ENCODE data around the gene ZNF442.
"Not testable (repeated sequence)": the region's sequence is repeated elsewhere in the genome, so short reads cannot be mapped to it uniquely, and the experiment has no call there.

ZNF442 gene

GRCh38 chr19:12365236-12366162 lies at the start of gene ZNF442:
ZNF442 (minus strand) TSS chr19:12365683; CDS start chr19:12363631, 2,052 bp downstream.
- peak; percentile 87 for DNase-seq

- DNase-seq, result no peak
Observed at GRCh38 chr19:12411893-12412292, 46.4 kb upstream of the ZNF442 start.

DNA sequence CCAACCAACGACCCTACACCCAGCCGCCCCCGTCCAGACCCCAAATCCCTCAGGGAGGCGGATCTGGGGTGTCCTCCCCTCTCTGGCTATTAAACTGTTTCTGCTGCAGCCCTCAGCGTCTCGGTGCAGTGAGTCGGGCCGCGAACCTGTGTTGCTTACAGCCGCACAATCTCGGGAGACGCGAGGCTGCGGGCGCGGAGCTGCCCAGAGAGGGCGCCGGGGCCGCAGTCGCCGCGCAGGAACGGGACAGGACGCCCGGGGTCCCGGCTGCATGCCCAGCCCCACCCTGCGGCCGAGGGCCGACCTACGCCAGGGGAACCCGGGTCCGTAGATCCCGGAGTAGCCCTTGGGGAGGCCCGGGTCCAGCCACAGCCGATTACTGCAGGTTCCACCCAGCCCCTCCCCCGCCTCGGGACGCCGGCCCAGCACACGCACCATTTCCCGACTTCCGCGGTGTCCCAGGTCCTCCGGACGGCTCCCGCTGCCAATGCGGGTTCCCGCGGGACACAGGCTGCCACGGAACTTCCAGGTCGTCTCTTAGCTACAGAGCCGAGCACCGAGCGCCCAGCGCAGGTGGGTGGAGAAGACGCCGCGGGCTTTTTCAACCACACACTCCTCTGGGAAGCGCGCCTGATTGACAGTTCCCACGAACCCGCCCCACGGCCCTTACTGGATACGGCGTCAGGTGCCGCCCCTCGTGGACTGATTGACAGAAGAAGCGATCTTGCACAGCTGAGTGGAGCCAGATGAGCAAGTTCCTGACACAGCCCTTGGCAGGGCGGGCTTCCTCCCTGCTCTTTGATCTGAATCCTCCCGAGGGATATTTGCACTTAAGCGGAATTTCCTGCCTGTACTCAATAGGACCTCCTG lies 35.4 kb upstream of the ZNF442 start, which contains the start of gene ZNF799:
ZNF799 (minus strand) TSS at position 639 of the 870 bp plus-strand sequence; CDS start at position 438, 201 bp downstream.
- peak; percentile 84 for DNase-seq

DNA sequence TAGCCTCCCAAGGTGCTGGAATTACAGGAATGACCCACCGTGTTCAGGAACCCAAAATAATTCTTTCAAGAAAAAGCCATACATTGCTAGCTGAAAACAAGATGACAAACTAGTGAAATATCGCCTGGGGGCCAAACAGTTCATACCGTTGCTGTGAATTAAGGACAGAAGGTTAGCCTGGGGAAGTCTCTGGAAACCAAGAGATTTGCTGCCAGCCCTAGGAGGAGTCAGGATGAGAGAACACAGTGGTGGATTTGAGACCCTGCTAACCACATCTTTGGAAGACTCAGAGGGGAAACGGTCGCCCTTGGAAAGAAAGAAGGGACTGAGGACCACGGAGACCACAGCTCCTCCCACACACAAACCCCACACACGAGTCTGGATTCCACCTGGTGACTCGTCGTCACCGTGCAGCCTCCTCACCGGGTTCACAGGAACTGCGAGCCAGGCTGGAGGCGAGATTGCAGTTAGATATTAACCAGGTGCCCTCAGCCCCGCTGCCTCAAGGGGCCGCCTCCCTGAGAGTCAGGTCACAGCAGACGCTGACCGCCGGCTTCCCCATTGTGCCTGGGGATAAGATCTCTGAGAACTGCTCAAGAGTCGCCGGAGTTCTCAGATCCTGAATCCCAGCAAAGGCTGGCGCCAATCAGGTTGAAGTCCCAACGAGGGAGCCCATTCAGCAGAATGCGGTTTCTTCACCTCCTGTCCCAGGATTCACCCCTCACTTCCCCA lies 34.6 kb upstream of the ZNF442 start:
- not testable (repeated sequence) for DNase-seq

- DNase-seq, result not testable (repeated sequence)
Observed at GRCh38 chr19:12391148-12391547, 25.7 kb upstream of the ZNF442 start.

GRCh38 chr19:12386365-12386764 lies 20.9 kb upstream of the ZNF442 start:
- not testable (repeated sequence) for DNase-seq

- DNase-seq, result no peak
Observed at GRCh38 chr19:12380444-12380737, 14.9 kb upstream of the ZNF442 start.

GRCh38 chr19:12379732-12380443 lies 14.4 kb upstream of the ZNF442 start:
- DNase-seq, result no peak

GRCh38 chr19:12374026-12374425 lies 8.5 kb upstream of the ZNF442 start:
- no peak for DNase-seq

DNA sequence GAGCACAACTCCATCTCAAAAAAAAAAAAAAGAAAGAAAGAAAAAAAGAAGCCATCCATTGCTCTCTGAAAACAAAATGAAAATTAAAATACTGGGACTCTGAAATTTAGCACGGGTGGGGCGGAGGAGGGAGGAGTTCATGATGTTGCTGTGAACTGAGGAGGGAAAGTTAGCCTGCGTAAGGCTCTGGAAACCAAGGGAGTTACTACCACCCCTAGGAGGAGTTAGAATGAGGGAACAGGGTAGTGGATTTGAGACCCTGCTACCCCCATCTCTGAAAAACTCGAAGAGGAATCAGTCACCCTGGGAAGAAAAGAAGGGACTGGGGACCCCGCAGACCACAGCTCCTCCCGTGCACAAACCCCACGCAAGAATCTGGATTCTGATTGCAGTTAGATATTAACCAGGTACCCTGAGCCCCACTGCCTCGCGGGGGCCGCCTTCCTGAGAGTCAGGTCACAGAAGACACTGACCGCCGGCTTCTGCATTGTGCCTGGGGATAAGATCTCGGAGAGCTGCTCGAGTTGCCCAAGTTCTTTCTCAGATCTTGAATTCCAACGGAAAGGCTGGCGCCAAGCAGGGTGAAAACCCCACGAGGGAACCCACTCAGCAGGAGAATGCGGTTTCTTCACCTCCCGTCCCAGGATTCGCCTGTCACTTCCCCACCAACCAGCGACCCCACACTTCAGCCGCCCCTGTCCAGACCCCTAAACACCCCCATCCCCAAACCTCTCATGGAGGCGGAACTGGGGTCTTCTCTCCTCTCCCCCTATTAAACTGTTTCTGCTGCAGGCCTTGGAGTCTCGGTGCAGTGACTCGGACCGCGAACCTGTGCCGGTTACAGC lies 870 bp downstream of the ZNF442 start:
- DNase-seq, result no peak

- not testable (repeated sequence) for DNase-seq
Observed at GRCh38 chr19:12362236-12362635, 3.2 kb downstream of the ZNF442 start.

DNA sequence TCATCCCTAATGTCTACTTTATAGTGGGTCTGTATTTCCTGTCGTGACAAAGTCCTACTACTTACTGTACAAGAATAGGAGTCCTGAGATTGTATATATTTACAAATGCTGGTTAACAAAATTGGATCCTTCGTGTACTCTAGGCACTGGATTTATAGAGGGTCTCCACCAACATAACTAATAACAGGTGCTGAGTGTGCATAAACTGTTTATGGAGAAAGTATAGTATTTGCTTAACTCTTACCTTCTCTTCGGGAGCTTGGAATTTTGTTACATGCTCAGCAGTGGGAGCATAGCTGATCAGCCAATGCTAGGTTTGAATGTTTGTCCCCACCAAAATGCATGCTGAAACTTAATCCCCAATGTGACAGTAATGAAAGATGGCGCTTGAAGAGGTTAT lies 12.1 kb downstream of the ZNF442 start:
- no peak for DNase-seq

GRCh38 chr19:12350890-12351197 lies 14.6 kb downstream of the ZNF442 start:
- no peak for DNase-seq

- no peak for DNase-seq
Observed at GRCh38 chr19:12350185-12350889, 15.1 kb downstream of the ZNF442 start.

DNA sequence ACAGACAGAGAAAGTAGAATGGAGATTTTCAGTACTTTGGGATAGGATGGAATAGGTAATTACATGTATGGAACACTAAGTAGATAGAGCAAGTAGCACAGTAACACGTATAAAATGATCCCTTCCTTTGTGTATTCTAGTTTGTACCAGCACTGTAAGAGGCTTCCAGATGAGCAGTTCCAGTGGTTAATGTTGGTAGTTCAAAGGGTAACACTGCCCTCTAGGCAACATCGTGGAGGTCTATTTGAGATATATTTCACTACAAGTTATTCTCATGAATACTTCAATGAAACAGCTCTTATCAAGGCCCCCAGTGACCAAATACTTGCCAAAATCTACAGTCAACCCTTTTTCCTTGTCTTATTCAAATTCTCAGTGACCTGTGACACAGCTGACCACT lies 18.6 kb downstream of the ZNF442 start:
- DNase-seq, result no peak

DNA sequence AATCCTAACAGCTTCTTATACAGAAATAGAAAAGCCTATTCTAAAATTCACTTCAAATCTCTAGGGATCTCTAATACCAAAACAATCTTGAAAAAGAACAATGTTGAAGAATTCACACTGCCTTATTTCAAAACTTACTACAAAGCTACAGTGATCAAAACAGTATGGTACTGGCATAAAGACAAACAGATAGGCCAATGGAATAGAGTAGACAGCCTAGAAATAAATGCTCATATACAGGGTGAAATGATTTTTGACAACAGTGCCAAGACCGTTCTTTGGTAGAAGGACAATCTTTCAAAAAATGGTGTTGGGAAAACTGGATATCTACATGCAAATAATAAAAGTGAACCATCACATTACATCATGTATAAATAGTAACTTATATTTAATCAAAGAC lies 20.3 kb downstream of the ZNF442 start:
- DNase-seq, result no peak

- DNase-seq, result peak; percentile 97
Observed at GRCh38 chr19:12333162-12334159, 32.0 kb downstream of the ZNF442 start, which contains the start of gene ZNF563. ZNF563 (minus strand) TSS chr19:12333633; CDS start chr19:12333482, 151 bp downstream.

DNA sequence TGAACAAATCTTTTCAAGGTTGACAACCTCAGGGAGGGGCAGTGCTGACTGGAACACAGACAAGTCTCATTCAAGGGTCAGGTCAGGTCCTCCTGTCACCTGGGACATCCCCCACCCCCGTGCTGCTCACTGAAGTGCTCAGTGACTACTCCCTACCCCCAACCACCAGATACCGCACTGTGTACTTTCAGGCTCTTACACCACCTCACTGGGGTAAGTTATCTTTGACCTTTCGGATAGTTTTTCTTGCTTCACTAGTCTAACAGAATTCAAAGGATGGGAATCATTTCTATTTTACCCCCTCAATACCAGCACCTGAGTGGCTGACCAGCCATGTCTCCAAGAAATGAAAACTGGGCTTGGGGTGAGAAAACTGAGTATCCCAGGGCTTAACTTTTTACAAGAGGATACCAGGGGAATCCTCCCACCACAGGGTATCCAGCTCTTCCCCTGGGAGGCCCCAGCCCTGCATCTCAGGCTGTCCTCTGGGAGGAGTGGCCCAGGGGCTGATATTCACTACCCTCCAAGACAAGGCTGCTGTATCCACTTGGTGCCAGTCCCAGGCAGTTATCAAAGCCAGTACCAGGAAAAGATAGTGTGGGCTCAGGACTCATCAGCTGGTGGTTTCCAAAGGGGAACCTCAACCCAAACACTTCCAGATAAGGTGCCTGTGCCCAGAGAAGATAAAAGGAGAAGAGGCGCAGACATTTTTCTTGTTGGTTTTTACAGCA lies 34.1 kb downstream of the ZNF442 start:
- peak; percentile 73 for DNase-seq

DNA sequence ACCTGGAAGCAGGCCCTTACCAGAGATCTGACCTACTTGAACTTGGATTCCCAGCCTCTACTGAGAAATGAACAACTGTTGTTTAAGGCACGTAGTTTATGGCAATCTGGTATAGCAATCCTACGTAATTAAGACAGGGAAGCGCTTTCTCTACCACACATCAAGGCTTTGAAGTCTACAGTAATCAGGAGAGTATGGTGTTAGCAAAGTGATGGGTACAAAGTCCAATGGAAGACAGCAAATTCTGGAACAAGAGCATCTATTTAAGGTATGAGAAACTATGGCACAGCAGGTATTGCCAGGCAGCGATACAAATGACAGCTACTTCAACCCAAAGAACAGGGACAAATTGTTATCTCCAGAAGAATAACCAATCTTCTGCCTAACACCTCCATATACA lies 35.1 kb downstream of the ZNF442 start:
- DNase-seq, result no peak
